Stimulated activated CD4-positive, alpha-beta T cell treated with anti-CD3 and anti-CD28 coated beads, Interleukin-12 subunit alpha, Interleukin-12 subunit beta, amount 100 ng/mL, for 4 hours (primary cell): Measurements from ENCODE around the gene NXPE3.

Experiments used
- DNase-seq: peaks from one replicate; pipeline ENCODE4 v3.0.0-alpha.2; 2020

Gene NXPE3

GRCh38 chr3:101829874-101830273, 50.9 kb downstream of the NXPE3 start:
- no peak for DNase-seq

- DNase-seq, result no peak
These were observed 54.5 kb downstream of the NXPE3 start for GRCh38 chr3:101833446-101833974.

DNA sequence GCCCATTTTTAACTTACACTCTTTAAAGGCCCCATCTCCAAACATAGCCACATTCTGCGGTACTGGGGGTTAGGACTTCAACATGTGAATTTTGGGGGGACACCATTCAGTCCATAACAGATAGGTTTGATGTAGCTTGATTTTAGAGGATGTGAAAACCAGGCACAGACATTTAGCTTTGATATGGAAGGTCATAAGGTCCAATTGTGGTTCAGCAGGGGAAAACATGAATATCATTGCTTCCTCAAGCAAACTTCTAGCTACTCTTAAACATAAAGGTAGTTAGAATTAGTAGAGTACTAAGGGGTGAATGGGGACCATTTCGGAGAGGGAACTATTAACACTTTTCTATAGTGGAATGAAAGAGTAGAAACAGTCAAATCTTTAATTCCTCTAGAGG, 56.7 kb downstream of the NXPE3 start:
- no peak for DNase-seq

- no peak for DNase-seq
These were observed 57.1 kb downstream of the NXPE3 start for GRCh38 chr3:101836160-101836559.

DNA sequence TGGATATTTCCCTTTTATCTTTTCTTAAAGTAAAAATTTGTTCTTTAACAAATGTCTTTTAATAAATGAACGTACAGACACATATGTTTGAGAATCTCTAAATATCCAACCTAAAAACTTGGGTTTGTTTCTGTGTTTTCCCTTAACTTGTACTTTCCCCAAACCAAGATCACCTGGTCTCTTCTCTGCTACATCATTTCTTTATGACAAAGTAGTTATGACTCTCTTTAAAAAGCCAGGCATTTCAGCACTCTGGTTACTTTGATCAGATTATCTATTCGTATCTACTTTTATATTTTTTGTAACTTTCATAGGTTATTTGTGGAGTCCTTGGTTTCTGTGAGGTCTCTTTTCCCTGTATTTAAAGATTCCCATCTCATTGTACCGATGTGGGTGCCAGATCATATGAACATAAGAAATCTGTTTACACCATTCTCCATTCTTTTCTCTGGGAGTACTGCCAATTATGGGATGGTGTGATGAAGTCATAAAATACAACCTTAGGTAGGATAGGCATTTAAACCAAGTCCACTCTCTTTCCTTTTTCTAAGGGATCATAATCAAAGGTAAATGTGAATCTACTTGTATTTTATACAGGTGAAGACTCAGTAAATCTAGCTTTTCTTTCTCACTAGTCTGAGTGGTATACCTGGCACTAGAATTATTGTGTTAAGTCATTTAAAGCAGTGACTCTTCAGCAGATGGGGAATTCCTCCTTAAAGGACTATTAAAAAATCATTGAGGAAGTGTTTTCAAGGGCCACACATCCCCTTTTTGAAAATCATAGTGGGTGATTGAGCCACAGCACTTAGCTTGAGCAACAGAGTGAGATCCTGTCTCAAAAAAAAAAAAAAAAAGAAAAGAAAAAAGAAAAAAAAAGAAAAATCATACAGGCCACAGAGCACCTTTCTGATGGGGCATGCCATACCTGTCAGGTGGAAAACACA, 57.9 kb downstream of the NXPE3 start:
- no peak for DNase-seq

DNA sequence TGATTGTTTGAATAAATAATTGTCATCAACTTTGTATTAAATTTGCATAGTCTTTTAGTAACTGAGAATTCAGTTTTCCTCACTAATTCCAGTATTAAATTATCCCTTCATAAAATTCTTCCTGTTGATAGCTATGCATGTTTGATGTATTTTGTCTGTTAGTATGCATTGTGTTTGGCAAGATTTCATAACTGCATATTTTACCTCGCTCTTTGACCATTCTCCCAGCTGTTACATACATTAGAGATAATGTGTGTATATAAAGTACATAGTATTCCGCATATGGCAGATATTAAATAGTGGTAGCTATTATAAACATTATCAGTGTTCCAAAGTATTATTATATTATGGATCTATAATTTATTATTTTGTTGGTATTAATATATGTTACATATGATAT, 59.7 kb downstream of the NXPE3 start:
- no peak for DNase-seq

- no peak for DNase-seq
These were observed 61.1 kb downstream of the NXPE3 start for GRCh38 chr3:101840066-101840465.

GRCh38 chr3:101842245-101842934, 63.4 kb downstream of the NXPE3 start:
- DNase-seq, result no peak

DNA sequence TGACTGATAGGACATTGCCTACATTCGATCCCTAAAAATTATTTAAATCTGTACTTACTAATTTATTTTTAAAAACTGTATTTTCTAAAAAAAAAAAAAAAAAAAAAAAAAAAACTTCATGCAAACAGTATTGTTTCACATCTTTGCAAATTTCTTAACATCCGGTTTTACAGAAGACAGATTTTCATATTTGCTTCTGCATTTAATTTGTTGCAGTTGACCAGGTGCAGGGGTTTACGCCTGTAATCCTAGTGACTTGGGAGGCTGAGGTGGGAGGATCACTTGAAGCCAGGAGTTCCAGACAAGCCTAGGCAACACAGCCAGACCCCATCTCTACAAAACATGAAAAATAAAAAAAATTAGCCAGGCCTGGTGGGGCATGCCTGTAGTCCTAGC, 63.9 kb downstream of the NXPE3 start:
- DNase-seq, result no peak

GRCh38 chr3:101845425-101845824, 66.4 kb downstream of the NXPE3 start:
- DNase-seq, result no peak

- DNase-seq, result no peak
These were observed 67.7 kb downstream of the NXPE3 start for GRCh38 chr3:101846709-101847108.

DNA sequence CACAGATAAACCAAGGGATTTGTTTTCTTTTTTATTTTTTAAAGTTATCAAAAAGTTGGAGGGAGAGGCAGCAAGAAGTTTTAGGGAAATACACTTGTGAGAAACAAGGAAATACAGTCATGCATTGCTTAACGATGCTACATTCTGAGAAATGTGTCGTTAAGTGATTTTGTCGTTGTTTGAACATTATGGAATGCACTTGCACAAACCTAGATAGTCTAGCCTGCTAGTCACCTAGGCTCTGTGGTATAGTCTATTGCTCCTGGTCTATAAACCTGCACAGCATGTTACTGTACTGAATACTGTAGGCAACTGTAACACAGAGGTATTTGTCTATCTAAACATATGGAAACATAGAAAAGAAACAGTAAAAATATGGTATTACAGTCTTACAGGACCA, 68.3 kb downstream of the NXPE3 start:
- DNase-seq, result no peak

GRCh38 chr3:101848326-101848725, 69.3 kb downstream of the NXPE3 start:
- DNase-seq, result no peak

- DNase-seq, result peak; percentile 89
These were observed 70.0 kb downstream of the NXPE3 start, which contains the start of gene NFKBIZ for GRCh38 chr3:101848754-101849713. NFKBIZ (plus strand) TSS chr3:101849514; CDS start chr3:101849629, 115 bp downstream.

DNA sequence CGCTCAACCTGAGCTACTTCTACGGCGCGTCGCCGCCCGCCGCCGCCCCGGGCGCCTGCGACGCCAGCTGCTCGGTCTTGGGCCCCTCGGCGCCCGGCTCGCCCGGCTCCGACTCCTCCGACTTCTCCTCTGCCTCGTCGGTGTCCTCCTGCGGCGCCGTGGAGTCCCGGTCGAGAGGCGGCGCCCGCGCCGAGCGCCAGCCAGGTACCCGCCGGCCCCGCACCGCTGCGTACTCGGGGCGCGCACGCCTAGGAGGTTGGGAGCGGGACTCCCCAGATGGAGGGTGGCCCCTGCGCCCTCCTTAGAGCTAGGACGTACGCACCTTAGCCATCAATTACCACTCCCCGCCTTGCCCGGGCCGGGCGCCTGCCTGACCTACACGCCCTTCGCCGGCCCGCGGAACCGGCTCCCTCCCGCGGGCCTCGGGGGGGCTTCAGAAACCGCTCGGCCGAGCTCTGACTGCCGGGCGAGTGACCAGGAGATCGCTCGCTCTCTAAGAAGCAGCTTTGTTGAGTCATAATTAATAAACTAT, 70.8 kb downstream of the NXPE3 start:
- DNase-seq, result peak; percentile 57

- no peak for DNase-seq
These were observed 71.4 kb downstream of the NXPE3 start for GRCh38 chr3:101850246-101851051.

- no peak for DNase-seq
These were observed 72.2 kb downstream of the NXPE3 start for GRCh38 chr3:101851072-101851770.

- DNase-seq, result no peak
These were observed 73.1 kb downstream of the NXPE3 start for GRCh38 chr3:101851850-101852714.

- no peak for DNase-seq
These were observed 74.2 kb downstream of the NXPE3 start for GRCh38 chr3:101852983-101853840.
